ENCODE results near the gene CRIP2. TPM values are rescaled to one million over a fixed set of nuclear protein-coding genes. Genes with fewer than 3 reads are reported as not detected.
A peak's percentile ranks its signal among the peaks of the same experiment; 100 is the strongest.

CRIP2 gene
- polyA plus RNA-seq, 1 donor, result 234 TPM

DNA sequence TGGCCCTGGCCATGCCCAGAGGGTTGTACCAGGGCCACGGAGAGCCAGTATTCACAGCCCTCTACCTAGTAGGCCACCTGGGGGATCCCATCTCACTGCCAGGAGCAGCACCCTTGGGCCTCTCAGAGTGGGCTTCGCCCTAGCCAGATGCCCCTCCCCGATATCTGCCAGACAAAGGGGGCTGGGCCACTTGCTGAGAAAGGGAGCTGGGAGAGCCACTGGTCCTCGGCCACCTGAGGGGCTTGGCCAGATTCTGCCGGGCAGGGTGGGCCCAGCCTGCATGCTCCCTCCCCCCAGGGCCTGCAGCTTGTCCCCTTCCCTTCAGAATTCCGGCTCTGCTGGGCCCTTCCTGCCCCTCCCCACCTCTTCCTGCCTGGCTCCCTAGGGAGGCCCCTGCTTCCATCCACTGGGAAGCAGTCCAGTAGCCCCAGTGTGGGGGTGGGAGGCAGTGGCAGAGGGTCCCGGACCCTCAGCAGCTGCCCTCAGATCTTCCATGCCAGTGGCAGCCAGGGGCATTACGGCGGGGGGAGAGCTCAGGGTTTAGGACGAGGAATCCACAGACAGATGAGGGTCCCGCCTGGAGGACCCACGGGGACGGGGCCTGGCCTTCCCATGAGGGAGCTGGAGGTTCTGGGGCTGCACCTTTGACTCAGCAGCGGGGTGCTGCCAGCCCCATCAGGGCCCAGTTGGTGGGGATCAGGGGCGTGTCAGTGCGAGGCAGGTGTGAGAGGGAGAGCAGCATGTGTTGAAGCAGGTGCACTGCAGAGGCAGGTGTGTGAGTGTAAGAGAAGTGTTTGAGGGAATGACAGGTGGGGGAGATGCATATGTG is 2.4 kb downstream of the CRIP2 start:
- DNase-seq (ENCODE audit: low read depth), result no peak

GRCh38 chr14:105477660-105478397 is 3.2 kb downstream of the CRIP2 start:
- no peak for DNase-seq (ENCODE audit: low read depth)

- DNase-seq (ENCODE audit: low read depth), result no peak
These were observed 4.0 kb downstream of the CRIP2 start for GRCh38 chr14:105478398-105479251.

- DNase-seq (ENCODE audit: low read depth), result no peak
These were observed 5.0 kb downstream of the CRIP2 start for GRCh38 chr14:105479431-105480158.

GRCh38 chr14:105480199-105480746 is 5.7 kb downstream of the CRIP2 start:
- DNase-seq (ENCODE audit: low read depth), result no peak

DNA sequence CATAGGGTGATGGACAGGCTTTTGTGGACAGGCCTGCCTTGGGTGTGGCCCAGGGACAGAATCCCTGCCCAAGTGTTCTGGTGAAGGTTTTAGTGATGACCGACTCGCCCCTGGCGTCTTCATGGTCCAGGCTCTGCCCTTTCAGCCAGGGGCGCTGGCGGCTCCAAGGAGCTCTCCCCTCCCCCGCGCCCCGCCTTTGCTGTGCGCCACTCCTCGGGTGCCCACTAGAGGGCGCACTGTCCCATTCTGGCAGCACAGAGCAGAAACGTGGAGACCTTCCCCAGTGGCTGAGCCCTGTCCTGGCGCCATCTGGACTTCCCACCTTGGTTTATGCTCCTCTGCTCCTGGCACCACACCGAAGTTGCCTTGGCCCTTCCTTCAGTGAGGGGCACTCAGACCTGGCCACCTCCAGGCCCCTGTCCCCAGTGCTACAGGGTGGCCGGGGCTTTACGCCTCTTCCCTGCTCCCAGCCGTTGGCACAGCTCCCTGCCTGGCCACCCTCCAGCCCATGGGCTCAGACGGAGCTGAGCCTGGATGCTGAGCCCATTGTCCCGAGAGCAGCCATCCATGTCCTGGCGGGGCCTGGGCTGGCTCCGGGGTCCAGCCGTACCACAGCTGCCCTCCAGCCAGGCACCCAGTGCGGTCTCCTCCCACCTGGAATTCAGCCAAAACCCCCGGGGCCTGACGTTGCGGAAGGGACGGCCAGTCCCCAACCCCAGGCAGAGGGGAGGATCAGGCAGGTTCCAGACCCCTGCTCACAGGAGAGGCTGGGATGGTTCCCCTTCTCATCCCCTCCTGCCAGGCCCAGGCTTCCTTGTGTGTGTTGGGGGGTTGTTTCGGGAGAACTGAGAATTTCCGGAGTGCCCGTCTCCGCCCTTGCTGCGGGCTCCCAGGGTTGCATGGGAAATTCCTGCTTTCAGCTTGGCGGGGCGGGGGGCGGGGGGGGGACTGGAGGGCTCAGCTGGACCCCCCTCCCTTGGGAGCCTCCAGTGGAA is 6.5 kb downstream of the CRIP2 start:
- peak; percentile 61 for DNase-seq (ENCODE audit: low read depth)

- peak; percentile 93 for DNase-seq (ENCODE audit: low read depth)
These were observed 7.4 kb downstream of the CRIP2 start for GRCh38 chr14:105481886-105482457.

GRCh38 chr14:105482486-105483110 is 8.0 kb downstream of the CRIP2 start:
- no peak for DNase-seq (ENCODE audit: low read depth)

DNA sequence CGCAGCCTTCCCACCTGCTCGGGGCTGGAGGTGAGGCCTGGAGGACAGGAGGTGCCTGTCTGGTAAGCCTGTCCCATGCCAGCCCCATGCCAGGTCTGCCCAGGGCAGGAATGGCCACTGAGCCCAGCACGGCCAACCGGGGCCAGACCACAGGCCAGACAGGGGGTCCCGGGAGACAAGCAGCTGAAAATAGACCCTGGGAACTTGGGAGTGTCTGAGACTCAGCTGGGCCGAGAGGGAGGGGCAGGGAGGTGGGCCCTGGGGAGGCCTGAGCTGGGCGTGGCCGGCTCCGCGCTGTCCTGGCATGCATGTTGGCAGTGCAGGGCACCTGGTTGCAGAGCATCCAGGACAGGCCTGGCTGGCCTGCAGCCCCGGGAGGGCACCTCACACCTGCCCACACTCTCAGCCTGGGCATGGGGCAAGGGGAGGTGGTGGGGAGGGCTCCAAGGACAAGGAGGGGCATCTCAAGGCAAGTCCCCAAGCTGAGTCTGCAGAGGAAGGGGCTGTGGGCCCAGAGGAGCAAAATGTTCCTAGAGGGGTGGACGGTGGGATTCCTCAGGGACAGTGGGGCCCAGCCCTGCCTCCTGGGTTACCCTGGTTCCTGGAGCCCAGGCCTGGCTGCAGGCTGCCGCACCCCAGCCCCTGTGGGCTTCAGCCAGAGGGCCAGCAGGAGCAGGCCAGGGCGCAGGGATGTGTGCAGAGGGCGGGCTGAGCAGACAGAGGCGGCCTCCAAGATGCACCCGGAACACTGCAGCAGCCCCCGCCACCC is 8.9 kb downstream of the CRIP2 start:
- no peak for DNase-seq (ENCODE audit: low read depth)

GRCh38 chr14:105484069-105484996 is 9.7 kb downstream of the CRIP2 start:
- DNase-seq (ENCODE audit: low read depth), result no peak

DNA sequence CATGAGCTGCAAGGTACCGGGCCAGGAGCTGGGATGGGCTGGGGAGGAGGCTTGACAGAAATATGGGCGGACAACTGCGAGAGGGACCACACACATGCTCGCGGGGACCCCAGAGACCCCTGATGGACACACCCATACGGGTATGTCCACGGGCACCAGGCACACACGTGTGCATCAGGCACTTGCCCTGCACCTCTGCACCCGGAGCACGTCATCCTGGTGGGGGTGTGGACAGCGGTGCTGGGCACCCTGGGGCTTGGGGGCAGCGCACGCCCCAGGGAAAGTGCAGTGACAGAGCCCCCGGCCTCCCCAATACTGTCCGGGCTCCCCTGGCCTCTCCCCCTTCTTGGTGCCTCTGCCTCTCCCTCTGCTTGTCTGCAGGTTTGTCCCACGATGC is 10.4 kb downstream of the CRIP2 start:
- no peak for DNase-seq (ENCODE audit: low read depth)

DNA sequence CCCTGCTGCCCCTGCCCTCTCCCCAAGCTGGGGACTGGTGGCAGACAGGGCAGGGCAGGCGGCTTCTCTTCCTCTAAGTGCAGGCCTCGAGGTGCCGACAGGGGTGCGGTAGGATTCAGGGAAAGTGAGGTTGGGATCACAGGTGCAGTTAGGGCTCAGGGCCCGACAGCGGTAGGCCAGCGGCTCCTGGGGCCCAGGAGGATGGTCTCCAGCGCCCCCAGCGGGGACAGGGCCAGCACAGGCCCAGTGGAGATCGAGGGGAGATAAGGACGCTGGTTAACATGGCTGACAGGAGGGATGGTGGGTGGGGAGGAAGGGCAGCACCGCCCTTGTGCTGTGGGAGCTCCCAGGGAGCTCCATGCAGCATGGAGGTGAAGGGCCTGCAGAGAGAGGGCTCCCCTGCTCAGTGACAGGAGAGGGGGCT is 11.1 kb downstream of the CRIP2 start:
- DNase-seq (ENCODE audit: low read depth), result no peak

GRCh38 chr14:105486163-105486973 is 11.7 kb downstream of the CRIP2 start, which contains the start of gene CRIP1:
Gene CRIP1 (plus strand): TSS chr14:105486886. CDS start chr14:105487260, 374 bp downstream.
- no peak for DNase-seq (ENCODE audit: low read depth)

DNA sequence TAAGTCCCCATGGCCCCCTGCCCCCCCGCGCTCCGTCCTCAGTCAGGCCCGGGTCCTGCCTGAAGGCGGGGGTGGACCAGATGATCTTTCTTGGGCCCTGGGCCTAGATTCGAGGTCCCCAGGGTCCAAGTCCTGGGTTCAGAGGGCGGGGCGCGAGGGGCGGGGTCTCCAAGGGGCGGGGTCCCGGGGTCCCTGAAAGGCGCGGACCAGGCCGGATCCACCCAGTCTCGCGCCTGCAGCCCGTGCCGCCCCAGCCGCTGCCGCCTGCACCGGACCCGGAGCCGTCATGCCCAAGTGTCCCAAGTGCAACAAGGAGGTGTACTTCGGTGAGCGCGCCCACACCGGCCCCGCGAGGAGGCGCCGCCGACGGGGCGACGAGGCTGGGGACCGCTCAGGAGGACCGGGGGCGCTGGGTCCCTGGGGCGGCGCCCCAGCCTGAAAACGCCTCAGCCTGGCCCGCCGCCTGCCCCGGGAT is 12.4 kb downstream of the CRIP2 start:
- no peak for DNase-seq (ENCODE audit: low read depth)

DNA sequence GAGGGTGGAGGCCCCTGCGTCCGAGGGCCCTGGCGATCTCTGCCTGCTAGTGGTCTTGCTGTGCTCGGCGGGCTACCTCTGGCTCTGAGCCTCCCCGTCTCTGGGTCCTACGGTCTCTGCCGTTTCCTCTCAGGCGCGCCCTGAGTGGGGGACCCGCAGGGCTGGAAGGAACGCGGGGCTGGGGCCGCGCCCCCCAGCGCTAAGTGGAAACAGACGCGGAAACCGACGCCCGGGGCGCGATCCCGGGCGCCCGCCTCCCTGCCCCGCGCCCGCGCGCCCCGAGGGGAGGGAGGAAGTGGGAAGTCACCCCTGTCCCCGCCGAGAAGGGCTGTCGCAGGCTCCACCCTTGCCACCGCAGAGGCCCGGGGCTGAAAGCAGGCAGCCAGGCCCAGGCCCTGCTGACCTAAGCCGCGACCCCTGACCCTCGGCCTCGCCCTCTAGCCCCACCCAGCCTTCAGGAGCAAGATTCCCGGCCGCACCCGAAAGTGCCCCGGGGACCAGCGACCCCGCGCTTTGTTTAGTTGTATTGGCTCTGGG is 12.9 kb downstream of the CRIP2 start:
- DNase-seq (ENCODE audit: low read depth), result no peak
